Hematopoietic multipotent progenitor cell (in vitro differentiated cells): Measurements from ENCODE around the gene SUPT16H. TPM values are rescaled to one million over a fixed set of nuclear protein-coding genes. Genes with fewer than 3 reads are reported as not detected.
A peak's percentile ranks its signal among the peaks of the same experiment; 100 is the strongest.
"Not testable (repeated sequence)": the region's sequence is repeated elsewhere in the genome, so short reads cannot be mapped to it uniquely, and the experiment has no call there.

Source experiments
- DNase-seq, 3 donors: peaks; one replicate each; pipeline ENCODE4 v3.0.0-alpha.2; 2011 to 2015; ENCODE audit warnings: low read depth in 2 of 3, low spot score in 2 of 3
- total RNA-seq: library from RNA; depleted of rRNA; stranded (reverse); fragments of >200 nt; gene quantifications from one replicate; pipeline ENCODE4 v1.2.3, GENCODE V29; 2012

SUPT16H gene
- total RNA-seq, result 50.4 TPM

GRCh38 chr14:21383848-21384493, at the start of gene SUPT16H:
TSS of gene SUPT16H (minus strand) at chr14:21384019. CDS start at chr14:21383927, 92 bp downstream.
- DNase-seq, result peak; percentile 82 to 96 (median 94)

GRCh38 chr14:21431126-21431525, 47.3 kb upstream of the SUPT16H start:
- no peak for DNase-seq

- no peak for DNase-seq
These were observed 45.1 kb upstream of the SUPT16H start for GRCh38 chr14:21428930-21429329.

DNA sequence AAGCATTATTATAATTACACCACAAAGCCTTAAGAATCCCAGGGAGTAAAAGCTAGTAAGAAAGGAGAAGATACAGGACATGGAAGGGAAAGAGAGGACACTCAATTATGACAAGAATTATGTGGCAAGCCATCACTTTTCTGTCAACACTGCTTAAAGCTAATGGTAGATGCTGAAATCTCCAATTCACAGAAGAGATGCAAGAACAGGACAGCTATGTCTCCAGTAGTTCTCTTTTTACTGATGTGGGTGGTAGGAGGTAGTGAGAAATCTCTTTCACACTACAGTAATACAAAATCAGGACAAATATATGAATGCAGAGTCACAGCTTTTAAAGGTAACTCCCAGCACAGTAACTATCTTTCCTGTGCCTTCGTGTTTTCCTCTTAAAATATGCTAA, 42.9 kb upstream of the SUPT16H start:
- DNase-seq, result no peak

DNA sequence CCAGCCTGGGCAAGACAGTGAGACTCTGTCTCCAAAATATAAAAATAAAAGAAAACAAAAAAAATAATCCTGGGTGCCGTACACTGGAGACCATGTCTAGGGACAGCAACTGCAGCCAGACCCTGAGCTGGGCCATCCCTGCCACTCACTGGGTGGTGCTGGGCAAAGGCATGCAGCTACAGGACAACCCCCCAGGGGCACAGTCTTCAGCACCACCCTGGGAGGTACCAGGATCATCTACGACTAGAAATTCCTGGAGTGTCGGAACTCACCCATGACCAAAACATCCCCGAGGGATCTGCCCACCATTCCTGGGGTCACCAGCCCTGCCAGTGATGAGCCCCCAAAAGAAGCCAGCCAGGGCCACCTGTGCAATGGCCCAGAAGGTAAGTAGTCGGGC, 35.7 kb upstream of the SUPT16H start:
- no peak for DNase-seq

DNA sequence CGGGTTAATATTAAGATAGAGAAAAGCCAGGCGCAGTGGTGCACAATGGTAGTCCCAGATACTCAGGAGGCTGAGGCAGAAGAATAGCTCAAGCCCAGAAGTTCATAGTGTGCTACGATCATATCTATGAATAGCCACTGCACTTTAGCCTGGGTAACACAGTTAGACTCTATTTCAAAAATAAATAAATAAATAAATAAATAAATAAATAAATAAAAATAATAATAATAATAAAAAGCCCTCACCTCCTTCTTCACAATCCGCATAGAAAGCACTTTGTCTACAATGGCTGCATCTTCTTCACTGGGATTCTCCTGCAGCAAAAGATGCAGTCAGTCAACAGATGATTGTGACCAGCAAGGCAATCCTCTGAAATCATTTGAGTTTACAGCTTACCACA, 31.5 kb upstream of the SUPT16H start:
- no peak for DNase-seq

DNA sequence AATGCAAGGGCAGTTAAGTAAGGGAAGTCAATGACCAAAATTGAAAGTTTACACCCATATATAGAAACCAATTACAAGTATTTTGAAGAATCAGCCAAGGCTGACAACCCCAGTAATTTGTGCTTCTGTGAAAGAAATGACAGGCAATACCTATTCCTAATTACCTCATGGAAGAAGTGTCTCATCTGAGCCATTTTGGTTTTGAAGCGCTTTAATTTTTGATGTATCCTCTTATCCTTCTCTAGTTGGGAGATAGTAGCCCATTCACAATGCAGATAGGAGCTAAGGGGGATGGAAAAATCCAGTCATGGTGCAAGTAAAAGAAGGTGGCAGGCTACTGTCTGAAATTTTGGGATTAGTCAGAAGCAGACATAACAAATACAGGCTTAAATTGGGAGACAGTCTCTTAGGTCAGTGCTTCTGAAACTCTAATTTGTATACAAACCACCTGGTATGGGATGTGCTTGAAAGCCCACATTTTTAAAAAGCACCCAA, 30.4 kb upstream of the SUPT16H start:
- no peak for DNase-seq

- no peak for DNase-seq
These were observed 24.3 kb upstream of the SUPT16H start for GRCh38 chr14:21408147-21408546.

GRCh38 chr14:21406213-21406612, 22.4 kb upstream of the SUPT16H start:
- no peak for DNase-seq

DNA sequence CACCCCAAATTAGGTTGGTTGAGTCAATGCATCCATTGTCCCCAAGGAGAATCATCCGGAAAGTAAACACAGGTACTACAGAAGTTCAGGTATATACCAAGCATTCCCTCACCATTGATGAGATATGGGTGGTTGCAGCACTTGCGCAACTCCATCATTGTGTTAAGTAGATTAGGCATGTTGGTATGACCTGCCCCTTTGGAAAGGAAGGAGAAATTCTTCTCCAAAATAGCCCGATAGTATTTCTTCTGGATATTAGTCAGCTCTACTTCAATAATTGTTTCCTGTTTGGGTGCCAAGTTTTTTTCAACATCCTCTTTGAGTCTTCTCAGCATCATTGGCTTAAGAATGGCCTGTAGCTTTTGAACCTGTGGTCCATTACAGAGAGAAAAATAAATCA, 21.3 kb upstream of the SUPT16H start:
- no peak for DNase-seq

DNA sequence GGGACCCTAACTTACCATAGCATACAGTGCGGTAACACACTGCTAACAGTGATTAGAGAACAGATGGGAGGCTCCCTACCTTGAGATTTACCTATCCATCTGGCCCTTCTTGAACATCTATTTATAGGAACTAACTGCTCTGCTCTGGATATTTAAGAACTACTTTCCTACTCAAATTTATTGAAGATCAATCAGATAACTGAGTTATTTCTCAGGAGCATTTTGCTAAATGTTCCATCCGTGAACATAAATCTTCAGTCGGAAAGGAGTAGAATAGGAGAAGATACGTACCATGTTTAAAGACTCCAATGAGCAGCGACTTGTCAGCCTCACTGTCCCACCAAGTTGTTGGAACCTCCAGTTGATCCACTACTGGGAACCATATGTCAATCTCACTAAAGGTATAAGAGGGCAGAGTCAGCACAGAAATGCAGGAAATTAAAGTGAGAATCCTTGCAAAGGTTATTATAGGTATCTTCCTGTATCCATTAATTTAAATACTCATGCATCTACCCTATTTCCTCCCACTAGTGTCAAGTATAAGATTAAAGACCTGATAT, 15.6 kb upstream of the SUPT16H start:
- DNase-seq, result no peak

DNA sequence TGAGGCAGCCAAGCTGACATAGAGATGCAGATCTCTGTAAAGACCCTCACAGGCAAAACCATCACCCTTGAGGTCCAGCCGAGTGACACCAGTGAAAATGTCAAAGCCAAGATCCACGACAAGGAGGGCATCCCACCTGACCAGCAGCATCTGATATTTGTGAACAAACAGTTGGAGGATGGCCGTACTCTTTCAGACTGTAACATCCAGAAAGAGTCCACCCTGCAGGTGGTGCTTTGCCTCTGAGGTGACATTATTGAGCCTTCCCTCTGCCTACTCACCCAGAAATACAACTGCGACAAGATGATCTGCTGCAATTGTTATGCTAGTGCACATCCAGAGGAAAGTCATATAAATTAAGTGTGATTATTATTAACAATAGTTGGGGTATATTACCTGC, 15.1 kb upstream of the SUPT16H start:
- no peak for DNase-seq

GRCh38 chr14:21395450-21395849, 11.6 kb upstream of the SUPT16H start:
- DNase-seq, result no peak

- DNase-seq, result peak in 2 of 3 donors; percentile 68 to 78
These were observed 1.5 kb upstream of the SUPT16H start for GRCh38 chr14:21385188-21385904.

GRCh38 chr14:21384494-21384851, 654 bp upstream of the SUPT16H start:
- DNase-seq, result peak; percentile 6 to 77 (median 73)

DNA sequence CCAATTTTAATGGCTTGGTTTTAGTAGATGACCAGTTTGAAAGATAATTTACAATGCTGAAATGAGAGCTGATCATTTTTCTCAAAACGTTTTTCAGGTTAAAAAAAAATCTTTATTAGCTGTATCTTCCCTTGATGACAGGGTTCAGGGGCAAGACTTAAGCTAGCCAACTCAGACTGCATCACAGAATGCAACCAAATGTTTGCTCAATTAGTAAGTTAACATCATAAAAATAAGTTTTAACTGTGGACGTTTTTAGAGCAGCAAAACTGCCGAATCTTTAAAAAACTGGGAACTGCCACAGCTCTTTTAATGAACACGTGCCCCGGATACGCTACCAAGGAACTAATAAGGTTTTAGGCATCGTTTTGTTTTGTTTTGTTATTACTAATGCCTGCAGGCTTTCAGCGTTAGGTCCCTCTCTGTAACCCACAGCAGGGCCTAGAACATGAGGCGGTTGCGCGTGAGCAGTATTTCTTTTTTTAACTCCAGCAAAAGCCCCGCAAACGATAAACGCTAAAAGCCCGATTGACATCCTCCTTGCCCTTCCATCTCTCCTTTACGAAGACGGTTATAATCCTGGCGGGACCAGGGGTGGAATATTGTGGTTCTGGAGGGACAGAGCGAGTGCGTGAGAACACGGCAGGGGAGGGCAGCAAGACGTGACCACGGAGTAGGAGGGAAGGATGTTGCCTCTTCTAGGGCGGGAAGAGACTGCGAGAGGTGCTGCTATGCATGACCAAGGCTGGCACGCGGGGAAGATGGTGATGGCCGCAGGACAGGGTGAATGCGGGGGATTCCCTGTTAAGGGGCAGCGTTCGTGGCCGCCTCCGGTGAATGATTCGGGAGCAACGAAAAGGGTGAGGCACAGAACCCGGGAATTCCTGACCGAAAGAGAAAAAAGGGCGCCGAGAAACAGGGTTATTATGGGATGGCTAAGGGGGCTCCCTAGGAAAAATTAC, 652 bp downstream of the SUPT16H start:
- peak in 2 of 3 donors; percentile 37 to 47 for DNase-seq

- no peak for DNase-seq
These were observed 1.7 kb downstream of the SUPT16H start for GRCh38 chr14:21382095-21382494.

DNA sequence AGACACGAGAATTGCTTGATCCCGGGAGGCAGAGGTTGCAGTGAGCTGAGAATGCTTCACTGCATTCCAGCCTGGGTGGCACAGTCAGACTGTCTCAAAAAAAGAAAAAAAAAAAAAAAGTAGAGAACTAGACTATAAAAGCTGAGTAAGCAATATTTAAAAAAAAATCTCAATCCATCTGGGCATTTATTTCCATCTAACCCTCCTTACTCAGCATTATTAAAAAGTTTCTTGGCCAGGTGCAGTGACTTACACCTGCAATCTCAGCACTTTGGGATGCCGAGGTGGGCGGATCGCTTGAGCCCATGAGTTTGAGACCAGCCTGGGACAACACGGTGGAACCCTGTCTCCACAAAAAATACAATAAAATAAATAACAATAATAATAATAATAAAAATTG, 4.5 kb downstream of the SUPT16H start:
- DNase-seq, result no peak

DNA sequence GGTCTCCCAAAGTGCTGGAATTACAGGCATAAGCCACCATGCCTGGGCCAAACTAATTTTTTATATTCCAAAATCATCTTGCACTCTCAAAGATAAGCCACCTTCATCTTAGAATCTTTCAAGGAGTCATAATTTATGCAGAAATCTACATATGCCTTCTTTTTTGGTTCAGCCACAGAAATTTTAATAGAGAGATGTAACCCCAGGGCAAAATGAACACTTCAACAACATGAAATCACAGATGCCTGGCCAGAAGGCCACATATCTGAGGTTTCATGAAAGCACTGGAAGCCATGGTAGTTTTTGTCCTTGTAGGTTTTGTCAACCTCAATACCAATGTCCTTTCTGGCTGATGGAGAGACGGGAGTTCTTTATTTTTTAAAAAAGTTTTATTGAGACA, 9.8 kb downstream of the SUPT16H start:
- DNase-seq, result no peak

GRCh38 chr14:21372814-21373213, 11.0 kb downstream of the SUPT16H start:
- DNase-seq, result not testable (repeated sequence)
